Hindlimb muscle (tissue), 1 donor: ENCODE data around the gene FLII. TPM values are rescaled to one million over a fixed set of nuclear protein-coding genes. Genes with fewer than 3 reads are reported as not detected.

Experiments used
- DNase-seq: peaks from one replicate; pipeline ENCODE4 v3.0.0-alpha.2; 2013
- polyA plus RNA-seq: library from polyadenylated mRNA; unstranded; fragments of 120-200 nt; gene quantifications from one replicate; pipeline ENCODE4 v1.2.1, GENCODE V29; 2013; ENCODE audit not compliant: insufficient read length

FLII gene
- polyA plus RNA-seq, 1 donor: 181 TPM

DNA sequence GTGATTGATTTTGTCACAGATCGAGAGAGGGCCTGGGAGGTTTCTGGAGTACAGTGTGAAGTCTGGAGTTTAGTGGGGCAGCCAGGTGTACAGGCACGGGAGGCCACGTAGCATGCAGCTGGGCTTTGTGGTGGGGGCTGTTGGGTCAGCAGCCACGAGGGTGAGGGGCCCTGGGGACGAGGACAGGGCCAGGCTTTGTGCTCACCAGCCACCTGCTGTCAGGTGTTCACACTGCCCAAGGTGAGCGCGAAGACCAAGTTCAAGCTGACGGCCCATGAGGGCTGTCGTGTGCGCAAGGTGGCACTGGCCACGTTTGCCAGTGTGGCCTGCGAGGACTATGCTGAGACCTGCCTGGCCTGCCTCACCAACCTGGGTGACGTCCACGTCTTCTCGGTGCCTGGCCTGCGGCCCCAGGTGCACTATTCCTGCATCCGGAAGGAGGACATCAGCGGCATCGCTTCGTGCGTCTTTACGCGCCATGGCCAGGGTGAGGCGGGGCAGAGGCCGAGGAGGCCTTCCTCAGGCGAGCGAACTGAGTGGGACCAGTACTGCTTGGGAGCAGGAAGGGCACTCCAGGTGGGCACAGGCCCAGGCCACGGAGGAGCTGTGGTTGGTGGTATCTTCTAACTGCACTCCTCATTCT, 17.2 kb downstream of the FLII start:
- DNase-seq: no peak

DNA sequence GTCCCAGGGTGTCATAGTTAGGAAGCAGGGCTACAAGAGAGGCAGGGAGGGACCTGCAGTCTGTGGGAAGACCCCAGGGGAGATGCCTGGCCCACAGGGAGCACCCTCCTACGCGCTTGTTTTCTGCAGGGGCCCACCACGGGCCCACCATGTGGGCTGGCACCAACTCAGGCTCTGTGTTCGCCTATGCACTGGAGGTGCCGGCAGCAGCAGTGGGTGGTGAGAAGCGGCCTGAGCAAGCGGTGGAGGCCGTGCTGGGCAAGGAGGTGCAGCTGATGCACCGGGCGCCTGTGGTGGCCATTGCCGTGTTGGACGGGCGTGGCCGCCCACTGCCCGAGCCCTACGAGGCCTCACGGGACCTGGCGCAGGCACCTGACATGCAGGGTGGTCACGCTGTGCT, 18.1 kb downstream of the FLII start:
- no peak for DNase-seq

DNA sequence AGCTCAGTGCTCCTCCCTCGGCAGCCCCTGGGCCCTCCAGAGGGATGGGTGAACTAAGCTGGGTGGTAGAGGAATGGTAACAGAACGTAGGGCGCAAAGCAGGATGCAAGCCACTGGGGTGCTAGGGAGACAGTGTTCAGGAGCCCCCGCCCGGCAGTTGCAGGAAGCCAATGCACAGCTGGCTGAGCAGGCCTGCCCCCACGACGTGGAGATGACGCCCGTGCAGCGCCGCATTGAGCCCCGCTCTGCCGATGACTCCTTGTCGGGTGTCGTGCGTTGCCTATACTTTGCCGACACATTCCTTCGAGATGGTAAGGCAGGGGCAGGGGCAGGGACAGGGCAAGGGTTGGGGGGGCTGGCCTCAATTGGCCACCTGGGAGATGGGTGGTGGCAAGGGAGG, 20.2 kb downstream of the FLII start:
- DNase-seq: no peak

DNA sequence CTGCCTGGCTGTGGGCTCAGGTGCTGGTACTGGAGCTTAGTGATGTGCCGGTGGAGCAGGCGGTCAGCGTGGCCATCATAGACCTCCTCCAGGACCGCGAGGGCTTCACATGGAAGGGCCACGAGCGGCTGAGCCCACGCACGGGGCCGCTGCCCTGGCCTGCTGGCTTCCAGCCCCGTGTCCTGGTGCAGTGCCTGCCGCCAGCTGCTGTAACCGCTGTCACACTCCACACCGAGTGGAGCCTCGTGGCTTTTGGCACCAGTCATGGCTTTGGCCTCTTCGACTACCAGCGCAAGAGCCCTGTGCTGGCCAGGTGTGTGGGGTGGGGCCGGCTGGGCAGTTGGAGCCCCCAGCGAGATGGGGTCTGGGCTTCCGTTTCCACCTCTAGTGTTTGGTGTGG, 21.1 kb downstream of the FLII start:
- no peak for DNase-seq

DNA sequence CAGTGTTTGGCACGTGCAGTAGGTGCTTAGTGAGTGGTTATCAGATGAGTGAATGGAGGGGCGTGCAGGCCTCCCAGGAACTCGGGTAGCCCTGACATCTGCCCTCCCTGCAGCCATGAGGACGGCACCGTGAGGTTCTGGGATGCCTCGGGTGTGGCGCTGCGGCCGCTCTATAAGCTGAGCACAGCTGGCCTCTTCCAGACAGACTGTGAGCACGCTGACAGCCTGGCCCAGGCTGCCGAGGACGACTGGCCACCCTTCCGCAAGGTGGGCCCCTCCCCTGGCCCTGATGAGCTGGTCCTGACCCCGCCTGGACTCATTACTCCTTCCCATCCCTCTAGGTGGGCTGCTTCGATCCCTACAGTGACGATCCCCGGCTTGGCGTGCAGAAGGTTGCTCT, 22.0 kb downstream of the FLII start:
- no peak for DNase-seq

DNA sequence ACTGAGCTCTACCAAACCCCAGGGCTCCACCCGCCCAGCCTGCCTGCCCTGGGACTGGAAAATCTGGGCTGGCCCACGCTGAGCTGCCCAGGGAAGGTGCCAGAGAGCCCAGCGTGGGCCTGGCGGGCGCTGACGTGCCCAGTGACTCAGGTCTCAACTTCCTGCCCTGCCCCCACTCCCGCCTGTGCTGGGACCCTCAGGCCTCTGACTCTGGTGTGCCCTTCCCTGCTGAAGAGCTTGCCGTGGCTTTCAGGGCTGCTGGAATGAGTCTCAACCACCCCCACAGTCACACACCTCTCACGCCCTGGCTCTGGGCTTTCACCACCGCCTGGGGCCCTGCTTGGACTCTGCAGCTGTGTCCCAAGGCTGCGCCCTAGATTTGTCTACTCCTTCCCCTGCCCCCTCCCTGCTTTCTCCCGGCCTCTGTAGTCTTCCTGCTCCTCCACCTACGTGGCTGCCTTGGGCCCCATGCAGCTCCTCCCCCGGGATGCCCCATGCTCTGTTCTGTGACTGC, 22.7 kb downstream of the FLII start:
- no peak for DNase-seq

DNA sequence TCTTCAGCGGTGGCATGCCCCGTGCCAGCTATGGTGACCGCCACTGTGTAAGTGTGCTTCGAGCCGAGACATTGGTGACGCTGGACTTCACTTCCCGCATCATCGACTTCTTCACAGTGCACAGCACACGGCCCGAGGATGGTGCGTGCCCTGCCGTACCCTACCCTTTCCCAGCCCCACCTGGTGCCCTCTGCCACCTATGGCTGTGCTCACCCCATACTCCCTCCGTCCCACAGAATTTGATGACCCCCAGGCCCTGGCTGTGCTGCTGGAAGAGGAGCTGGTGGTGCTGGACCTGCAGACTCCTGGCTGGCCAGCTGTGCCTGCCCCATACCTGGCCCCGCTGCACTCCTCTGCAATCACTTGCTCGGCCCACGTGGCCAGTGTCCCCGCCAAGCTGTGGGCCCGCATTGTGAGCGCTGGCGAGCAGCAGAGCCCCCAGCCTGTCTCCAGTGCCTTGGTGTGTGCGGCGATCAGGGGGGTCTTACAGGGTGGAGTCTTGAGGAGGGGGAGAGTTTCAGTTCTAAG, 23.6 kb downstream of the FLII start:
- no peak for DNase-seq

DNA sequence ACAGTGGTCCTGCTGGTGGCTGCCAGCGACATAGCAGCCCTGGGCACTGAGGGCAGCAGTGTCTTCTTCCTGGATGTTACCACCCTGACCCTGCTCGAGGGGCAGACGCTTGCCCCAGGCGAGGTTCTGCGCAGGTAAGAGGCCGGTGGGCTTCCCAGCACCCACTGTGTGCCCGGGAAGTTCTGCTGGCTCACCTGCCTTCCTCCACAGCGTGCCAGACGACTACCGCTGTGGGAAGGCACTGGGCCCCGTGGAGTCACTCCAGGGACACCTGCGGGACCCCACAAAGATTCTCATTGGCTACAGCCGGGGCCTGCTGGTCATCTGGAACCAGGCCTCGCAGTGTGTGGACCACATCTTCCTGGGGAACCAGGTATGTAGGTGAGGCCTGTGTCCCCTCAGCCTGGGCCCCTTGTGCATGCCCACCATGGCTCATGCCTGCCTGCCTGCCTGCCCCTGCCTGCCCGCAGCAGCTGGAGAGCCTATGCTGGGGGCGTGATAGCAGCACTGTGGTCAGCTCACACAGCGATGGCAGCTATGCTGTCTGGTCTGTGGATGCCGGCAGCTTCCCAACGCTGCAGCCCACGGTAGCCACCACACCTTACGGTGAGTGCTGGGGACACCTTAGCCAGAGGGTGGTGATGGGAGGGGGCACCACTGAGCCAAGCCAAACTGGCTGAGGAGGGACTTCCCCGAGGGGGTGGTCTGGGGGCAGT, 24.6 kb downstream of the FLII start:
- no peak for DNase-seq

DNA sequence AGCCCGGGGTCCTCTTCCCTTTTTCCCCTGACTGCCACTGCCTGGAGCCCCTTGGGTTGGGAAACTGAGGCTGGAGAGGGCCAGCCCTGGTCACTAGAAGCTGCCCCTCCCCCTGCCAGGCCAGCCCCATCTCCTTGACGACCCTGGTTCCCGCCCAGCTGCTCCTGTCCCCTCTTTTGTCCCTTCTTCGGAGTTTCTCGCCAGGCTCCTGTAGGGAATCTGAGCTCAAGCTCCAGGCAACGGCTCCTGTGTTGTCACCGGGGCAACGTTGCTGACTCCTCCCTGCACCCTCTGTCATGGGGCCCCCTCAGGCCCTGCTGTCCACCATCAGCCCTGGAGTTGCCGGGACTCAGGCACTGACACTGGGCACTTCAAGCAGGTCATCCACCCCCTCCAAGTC, 27.4 kb downstream of the FLII start:
- no peak for DNase-seq

DNA sequence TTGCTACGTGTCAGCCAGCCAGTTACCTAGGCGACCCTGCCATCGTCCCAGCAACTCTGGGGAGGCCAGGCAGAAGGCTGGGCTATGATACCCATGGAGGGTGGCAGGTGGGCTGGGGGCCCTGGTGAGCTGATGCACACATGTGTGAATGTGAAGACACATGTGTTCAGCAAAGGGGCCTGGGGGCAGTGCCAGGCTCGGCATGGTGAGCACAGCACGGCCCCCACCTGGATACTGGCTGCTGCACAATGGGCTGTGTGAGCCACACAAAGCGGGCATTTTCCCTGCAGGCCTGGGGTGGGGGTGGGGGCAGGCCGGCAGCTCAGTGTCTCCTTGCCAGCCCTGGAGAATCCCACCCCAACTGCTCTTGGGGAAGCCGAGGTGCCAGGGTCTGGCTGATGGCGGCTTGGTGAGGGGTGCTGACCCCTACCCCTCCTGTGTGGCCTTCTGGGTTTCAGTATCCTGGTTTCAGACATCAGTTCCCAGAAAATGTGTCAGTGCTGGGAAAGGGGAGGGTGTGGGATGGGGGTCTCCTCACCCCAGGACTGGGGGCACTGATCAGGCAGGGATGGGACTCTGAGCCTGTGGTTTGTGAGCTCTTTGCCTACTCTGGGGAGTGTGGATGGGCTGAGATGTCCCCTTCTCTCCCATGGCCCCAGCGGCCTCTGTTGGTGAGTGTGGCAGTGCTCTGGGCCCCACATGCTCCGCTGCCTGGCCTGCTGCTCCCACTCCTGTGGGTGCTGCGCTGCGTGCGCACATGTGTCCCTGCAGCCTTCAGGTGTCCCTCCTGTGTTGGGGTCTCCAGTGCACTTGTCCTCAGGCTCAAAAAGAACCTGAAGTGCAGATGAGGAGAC, 28.0 kb downstream of the FLII start:
- no peak for DNase-seq

DNA sequence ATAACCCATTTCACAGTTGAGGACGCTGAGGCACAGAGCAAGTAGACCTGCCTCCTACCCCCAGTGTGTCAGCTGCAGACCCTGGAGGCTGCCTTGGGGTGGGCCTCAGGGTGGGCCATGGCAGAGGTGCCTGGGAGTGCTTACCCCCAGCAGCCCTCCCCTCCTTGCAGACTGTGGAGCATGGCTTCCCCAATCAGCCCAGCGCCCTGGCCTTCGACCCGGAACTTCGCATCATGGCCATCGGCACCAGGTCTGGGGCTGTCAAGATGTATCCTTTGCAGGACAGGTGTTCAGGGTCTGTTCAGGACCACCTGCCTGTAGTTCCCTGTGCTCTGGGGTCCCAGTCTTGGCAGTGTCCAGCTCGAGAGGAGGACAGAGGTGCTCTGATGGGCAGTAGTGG, 28.8 kb downstream of the FLII start:
- DNase-seq: no peak

DNA sequence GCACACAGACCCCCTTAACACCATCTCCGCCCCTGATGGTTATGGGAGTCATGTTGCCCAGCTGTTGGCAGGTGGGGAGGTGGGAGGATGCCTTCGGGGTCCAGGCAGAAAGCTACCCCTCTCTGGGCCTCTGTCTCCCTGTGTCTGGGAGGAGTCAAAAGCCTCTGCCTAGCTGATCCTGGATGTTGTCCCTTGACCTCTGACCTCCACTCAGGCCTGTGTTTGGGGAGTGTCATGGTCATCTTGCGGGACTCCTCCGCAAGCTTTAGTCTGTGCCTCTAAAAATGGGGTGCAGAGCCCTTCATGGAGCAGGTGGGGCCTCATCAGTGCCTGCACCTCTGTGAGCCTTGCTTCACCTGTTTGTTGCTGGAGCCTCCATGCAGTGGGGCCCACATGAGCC, 29.3 kb downstream of the FLII start:
- DNase-seq: no peak

DNA sequence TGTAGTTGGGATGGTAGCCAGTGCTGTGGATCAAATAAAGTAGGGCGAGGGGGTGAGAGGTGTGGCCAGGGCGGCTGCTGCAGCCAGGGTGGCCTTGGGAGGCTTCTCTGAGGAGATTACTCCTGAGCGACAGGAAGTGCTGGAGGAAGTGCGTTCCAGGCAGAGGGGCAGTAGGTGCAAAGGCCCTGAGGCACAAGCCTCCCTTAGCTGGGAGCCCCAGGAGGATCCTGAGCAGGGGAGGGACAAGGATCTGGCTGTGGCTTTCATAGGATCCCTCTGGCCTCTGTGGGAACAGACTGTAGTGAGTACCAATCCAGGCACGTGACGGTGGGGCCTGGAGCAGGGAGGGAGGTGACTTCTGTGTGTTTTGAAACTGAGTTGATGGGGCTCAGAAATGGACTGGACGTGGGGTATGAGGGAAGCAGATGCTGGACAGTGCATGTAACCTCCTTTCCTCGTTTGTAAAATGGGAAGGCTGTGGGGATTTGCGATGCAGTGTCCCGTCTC, 30.3 kb downstream of the FLII start:
- no peak for DNase-seq

DNA sequence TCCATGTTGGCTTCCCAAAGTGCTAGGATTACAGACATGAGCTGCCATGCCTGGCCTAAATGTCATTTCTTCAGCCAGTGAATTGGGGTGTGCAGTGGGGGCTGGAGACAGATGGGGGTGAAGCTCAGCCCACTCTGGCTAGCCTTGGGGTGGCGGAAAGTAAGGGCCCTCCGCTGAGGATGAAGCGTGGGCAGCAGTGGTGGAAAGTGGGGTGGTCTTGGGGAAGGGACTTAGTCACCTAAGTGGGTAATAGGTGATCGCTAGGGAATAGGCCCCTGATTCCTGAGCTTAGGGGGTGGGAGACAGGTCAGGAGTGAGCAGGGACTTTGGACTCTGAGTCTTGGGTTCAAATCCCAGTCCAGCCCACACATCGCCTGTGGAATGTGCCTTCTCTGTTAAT, 30.9 kb downstream of the FLII start:
- no peak for DNase-seq

DNA sequence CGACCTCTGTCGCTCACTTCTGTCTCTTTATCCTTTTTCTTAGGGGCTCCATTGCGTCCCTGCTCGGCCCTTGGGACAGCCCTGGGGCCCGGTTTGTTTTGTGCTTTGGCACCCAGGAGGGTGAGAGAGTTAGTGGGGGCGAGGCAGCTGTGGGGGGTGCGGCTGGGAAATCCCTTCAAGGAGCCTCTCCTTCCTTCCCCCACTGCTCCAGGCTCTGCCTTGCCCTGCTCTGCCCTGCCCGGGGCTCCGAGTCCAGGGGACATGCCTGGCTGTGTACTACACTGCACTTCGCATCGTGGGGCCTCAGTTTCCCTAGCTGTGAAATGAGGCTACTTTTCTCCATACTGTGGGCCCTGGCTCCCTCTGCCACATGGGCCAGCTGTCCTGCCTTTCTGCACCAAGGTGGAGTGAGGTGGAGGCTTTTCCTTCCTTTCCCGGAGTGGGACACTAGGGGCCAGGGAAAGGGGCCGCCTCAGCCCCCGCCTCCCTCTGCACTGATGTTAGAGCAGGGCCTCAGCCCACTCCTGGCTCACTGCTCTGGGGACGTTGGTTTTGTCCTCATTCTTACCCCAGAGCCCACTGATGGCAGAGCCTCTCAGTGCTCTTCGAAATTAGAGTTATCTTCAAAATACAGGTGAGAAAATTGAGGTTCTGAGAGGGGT, 32.1 kb downstream of the FLII start:
- DNase-seq: no peak

DNA sequence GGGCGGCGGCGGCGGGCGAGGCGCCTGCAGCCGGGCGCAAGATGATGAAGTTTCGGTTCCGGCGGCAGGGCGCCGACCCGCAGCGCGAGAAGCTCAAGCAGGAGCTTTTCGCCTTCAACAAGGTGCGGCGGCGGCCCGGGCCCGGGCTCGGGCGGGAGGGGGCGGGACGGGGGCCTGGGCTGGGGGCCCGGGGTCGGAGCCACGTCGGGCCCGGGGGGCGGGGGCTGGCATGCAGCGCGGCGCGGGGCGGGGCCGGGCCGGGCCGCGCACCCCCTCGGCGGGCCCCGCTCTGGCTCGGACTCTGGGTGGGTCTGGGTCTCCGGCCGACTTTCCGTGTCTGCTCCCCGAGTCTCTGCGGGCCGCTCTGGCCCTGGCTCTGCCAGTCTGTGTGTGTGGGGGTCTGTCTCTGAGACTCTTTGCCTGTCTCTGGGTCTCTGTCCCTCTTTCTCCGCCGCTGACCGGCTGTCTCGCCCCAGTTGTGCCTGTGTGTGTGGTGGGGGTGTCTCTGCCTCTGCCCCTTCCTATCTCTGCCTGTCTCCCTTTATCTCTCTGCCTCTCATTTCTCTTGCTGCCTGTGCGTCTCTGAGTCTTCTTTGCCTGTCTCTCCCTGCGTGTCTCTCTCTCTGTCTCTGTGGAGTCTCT, 32.8 kb downstream of the FLII start:
- DNase-seq: peak; percentile 47

DNA sequence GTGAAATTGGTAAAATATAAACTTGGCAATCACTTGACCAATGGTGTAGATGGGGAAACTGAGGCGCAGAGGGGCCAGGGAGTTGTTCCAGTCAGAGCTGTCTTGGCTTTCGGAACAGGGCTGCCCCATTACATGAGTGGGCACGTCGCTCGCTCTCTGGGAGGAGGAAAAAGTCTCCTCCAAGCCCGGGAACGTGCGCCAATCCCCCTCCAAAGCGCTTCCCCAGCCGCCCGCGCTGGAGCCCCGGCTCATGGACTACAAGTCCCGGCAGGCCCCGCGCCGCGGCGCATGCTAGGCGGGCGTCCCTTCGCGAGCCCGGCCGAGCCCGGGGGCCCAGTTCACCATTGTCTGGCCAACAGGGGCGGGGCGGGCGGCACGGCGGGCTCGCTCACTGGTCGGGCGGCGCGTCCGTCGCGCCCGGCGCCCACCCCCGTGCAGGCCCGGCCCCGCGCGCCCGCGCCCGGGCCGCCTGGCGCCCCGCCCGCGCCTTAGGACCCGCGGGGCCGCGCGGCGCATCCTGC, 33.4 kb downstream of the FLII start, which contains the start of gene LLGL1:
TSS of gene LLGL1 (plus strand) at position 515 of the 521 bp plus-strand sequence. CDS start 48 bp downstream, outside the sequence.
- peak; percentile 98 for DNase-seq

DNA sequence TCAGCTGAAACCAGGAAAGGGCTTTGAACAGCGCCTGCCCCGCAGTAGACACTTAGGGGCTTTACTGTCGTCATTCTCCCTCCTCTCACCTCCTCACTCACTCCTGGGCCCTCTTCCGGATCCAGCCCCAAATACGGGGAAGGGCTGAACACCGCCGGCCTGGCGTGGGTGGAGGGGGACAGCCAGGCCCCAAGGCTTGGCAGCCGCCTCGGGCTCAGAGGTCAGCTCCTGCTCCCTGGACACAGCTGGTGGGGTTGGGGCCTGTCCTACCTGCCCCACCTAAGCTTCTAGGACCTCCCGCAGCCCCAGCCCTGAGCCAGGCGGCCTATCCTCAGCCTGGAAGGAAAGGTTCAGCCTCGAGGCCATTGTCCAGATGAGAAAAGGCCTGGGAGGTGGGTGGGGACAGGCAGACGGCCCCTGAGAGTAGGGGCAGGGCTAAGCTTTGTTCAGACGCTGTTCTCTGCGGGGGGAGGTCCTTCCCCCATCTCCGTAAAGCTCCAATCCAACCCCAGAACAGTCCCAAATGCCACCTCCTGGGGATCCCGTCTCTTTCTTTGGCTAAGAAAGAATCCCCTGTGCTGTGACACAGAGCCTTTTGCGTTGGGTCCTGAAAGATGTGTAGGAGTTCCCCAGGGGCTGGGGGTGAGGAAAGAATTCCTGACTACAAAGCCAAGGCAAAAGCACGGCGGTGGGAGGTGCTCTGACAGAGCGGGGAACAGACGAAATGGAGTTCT, 34.0 kb downstream of the FLII start:
- peak; percentile 72 for DNase-seq

DNA sequence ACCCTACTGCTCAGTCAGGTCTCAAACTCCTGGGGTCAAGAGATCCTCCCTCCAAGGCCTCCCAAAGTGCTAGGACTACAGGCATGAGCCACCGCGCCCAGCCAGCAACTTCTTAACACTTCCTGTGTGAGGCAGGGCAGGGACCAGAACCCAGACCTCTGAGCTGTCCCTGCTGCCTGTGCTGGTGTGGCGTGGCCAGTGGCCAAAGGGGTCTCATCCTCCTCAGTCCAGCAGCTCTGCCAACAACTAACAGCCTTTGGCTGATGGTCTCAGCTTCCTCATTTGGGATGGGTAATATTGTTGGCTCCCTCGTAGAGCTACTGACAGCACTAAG, 34.5 kb downstream of the FLII start:
- DNase-seq: no peak

DNA sequence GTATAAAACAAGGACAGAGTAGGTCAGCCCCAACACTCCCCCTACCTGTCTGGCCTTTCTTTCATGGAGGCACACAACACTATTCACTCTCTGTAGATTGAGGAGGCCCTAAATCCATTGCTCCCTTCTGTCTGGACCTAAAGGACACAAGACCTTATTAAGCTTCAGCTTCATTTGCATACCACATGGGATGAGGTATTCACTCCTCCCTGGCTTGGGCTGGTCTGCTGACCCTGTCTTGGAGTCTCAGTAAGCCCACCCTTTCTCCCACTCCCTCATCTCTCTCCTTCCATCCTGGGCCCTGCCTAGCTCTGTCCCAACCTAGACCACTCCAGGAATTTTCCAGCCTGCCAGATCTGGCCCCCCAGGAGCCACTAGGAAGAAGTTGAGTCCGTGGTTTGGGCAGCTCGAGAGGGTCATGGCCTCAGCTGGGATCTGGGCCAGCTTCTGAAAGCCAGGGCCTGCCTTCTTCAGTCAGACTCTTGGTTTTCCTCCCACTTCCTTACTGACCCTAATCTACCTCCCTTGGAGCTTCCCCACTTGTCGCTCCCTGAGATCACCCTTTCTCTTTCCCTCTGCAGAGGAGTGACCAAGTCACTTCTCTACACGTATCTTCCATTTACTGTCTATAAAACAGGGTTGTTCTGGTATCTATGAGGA, 39.7 kb downstream of the FLII start:
- no peak for DNase-seq
